Globus pallidus (tissue), 1 donor: Measurements from ENCODE around the gene ALB.

Source experiments
- DNase-seq: peaks from one replicate; pipeline ENCODE4 v3.0.0-alpha.2; 2015; ENCODE audit warnings: low spot score

Gene ALB

DNA sequence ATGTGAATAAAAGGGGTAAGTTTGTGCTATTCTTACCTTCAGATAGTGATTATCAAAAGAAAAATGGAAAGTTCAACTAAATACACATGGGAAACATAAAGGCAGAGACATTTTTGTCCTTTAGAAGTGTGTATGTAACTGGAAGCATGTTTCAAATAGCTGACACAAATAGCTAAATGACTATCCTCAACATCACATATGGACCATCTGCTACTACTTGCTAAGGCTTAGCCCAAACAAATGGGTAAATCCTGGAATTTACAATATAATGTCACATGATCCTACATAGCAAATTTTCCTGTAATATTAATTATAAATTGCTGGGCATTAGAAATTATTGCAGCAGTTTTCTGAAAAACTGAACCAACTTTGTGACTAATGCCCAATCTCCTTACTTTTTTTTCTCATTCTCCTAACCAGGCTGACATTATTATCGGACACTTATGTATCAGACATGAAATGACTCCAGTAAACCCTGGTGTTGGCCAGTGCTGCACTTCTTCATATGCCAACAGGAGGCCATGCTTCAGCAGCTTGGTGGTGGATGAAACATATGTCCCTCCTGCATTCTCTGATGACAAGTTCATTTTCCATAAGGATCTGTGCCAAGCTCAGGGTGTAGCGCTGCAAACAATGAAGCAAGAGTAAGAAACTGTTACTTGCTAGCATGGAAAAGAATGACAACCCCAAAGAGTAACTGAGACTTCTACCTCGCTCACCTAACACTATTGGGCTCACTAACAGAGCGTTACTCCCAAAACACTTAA lies 48.1 kb downstream of the ALB start:
- no peak for DNase-seq

DNA sequence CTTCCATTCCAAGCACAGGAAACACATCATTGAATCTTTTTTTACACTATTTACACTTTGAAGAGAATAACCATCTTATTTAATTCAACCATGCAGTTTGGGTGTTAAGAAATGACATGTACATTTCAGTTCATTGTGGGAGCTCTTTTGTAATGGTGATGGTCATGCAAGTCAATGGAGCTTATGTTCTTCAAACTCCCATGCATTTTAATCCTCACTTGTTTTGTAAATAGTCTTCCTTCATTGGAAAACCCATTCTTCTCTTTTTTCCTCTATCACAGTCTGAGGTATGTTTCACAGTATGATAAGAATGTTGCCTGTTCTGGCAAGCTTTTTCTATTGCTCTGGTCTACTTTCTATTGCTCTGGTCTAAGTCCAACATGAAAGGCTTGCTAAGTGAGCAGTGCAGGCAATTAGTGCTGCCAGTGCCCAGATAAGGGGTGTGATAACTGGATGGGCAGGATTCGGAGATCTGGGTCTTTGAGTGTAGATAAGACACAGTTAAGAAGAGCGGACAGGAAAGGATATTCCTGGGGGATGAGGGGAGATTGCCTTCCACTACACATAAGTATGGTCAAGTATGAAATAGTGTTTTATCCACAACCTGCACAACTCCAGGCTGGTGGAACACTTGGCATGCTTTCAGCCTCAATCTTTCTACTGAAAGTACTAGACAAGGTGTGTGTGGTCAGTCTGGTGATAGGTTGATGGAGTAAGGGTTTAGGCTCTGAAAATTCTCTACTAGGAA lies 49.0 kb downstream of the ALB start:
- no peak for DNase-seq

DNA sequence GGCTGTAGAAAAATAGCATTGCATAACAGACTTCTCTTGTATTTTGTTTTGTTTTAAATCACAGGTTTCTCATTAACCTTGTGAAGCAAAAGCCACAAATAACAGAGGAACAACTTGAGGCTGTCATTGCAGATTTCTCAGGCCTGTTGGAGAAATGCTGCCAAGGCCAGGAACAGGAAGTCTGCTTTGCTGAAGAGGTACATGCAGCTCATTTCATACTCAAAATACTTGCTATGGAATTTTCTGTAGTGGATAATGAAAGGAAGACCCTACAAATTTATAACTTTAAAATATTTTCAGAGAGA lies 49.6 kb downstream of the ALB start:
- no peak for DNase-seq

DNA sequence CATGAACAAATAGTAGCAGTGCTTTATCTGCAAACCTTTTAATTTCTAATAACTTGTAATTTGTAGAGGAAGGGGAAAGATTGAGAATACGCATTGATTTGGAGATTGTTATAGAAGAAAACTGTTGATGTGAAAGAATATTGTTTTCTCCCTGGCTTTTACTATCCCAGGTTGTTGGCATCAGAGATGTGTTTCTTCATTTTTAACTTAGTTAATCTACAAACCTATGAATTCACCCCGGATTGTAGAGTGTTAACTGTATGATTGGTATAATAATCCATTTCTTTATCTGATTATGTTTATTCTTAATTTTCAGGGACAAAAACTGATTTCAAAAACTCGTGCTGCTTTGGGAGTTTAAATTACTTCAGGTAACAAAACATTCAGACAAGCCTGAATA lies 50.8 kb downstream of the ALB start:
- no peak for DNase-seq

DNA sequence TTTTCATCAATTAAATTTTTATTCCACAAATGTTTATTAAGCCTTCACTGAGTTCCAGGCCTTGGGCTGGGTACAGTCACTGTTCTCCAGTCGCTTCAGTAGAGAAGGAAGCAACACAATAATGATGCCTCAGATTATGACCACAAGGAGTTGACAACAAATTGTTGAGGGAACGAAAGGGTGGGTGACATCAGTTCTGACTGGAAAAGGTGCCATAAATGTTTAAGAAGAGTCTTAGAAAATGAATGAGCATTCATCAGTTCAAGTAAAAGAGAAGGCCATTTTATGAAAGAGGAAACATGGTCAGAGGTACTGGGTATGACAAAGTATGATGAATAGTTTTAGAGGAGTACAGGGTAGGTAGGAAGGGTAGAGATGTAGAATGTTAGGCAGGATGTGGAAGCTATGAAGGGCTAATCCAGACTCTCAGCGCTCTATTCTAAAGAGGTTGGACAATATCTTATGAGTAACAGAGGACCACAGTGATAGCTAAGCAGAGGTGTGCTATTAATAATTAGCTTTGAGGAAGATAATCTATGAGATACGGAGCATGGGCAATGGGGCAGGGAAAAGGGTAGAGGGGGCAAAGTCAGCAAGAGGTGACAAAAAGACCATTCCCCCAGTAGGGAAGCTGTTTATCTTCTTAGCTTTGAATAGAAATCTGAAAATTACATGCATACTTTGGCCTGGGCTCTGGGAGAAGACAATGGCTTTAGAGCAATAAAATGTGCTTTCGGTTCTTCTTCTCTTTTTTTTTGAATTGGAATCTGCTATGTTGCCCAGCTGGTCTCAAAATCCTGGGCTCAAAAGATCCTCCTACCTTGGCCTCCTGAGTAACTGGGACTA lies 52.3 kb downstream of the ALB start:
- DNase-seq = no peak

DNA sequence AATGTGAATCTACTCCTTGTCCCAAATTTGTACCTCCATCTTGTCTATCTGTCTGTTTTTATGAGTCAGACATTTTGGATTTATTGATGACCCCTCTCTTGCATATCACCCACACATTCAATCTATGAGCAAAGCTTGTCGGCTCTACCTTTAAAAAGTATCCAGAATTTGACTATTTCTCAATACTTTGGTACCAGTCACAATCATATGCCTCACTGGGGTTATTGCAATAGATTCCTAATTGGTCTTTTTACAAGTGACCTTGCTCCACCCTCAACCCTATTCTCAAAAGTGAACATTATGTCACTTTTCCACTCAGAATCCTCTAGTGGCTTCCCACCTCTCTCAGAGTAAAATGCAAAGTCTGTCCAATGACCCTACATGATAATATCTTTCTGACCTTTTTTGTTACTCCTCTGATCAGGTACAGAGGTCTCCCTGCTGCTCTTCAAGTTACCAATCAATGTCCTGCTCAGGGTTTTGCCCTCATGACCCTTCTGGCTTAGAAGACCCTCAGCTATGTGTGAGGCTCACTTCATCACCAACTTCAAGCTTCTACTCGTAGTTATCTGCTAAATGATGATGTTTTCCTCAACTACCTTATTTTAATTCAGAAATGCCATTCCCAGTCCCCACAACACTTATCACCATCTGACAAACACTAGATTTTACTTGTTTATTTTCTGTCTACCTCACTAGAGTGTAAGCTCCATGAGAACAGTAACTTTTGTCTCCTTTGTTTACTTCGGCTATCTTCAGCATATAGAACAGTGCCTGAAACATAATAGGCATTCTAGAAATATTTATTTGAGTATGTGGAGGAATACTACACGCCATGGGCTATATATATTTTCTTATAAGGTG lies 54.3 kb downstream of the ALB start:
- no peak for DNase-seq

DNA sequence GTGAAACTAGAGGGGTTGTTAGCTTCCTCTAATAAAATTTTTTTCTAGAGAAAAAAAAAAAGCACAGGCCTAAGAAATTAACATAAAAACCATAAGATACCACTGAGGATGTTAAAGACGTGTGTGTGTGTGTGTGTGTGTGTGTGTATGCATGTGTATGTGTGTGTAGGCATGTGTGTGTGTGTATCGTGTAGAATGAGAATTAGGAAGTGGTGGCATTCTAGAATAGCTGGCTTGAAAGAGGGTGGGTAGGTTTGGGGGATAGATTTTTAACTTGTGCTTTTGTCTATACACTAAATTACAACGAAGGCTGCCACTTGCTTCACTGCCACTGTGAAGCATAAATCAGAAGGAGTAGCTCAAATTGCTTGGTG lies 54.9 kb downstream of the ALB start:
- no peak for DNase-seq

DNA sequence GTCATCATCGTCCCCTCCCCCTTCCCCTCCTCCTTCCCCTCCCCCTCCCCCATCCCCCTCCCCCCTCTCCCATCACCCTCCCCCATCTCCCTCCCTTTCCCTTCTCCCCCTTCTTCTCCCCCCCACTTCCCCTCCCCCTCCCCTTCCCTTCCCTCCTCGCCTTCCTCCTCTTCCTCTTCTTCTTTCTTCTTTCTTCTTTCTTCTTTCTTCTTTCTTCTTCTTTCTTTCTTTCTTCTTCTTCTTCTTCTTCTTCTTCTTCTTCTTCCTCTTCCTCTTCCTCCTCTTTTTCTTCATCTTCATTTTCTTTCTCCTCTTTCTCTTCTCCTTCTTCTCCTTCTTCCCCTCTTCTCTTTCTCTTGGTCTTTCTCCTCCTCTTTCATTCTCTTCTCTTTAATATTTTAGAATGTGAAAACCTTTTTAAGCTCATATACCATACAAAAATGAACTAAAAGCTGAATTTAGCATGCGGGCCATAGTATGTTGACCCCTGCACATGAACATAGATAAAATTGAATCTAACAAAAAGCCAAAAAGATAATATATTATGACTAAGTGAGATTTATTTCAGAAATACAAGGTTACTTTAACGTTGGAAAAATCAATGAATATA lies 56.9 kb downstream of the ALB start:
- no peak for DNase-seq

DNA sequence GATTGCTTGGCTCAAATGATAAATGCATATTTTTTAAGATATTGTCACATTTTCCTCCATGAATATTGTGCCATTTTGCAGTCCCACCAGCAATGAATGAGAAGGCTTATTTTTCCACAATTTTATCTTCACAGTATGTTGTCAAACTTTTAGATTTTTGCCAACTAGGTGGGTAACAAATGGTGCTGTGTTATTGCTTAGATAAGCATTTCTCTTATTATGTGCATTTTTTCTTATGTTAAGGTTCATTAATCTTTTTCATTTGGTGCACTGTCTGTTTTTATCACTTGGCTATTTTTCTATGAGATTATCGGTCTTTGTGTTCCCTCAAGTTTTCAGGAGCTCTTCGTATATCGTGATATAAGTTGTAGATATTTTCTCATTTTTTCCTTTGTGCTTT lies 64.1 kb downstream of the ALB start:
- no peak for DNase-seq

DNA sequence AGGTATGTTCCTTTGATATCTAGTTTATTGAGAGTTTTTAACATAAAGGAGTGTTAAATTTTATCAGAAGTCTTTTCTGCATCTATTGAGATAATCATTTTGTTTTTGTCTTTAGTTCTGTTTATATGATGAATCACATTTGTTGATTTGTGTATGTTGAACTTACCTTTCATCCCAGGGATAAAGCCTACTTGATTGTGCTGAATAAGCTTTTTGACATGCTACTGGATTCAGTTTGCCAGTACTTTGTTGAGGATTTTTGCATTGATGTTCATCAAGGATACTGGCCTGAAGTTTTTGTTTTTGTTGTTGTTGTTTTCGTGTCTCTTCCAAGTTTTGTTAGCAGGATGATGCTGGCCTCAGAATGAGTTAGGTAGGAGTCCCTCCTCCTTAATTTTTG lies 66.6 kb downstream of the ALB start:
- no peak for DNase-seq
